ENCODE measurements around the gene ZSWIM7. TPM values are rescaled to one million over a fixed set of nuclear protein-coding genes. Genes with fewer than 3 reads are reported as not detected.

ZSWIM7 gene
- total RNA-seq, 2 experiments from 2014 or later = 27.2 to 33.2 TPM

DNA sequence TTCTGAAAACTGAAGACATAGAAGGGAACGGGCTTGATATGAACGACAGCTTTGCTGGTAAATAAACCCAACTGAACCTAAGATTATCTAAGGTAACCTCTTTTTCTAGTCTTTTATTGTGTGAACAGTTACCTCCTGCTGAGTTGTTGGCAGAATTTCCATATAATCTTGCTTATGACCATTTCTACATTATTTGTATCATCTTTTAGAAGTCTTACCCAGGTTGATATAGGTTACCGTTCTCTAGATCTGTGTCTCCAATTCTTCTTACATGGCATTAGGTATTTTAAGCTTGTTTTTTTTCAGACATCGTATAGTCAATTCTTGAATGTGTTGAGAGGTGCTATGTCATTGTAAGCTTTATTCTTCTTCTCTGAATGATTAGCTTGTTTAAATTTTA lies 24.4 kb upstream of the ZSWIM7 start:
- Histone ChIP-seq H3K4me2 (ENCODE audit: low read length) (no peak overlapping the region), H3K4me3 (ENCODE audit: low read depth, low read length, poor library complexity, severe bottlenecking) (no peak overlapping the region), H3K36me3 (ENCODE audit: insufficient read depth, low read length) (peaks cover 98% of the 10 kb centered on the region), H4K20me1 (ENCODE audit: insufficient read depth, low read length) (0 out of 2 replicates have a peak, but pooled peaks cover 3% of the 10 kb centered on the region), H3K4me1 (ENCODE audit: insufficient read depth, low read length, poor library complexity, severe bottlenecking) (no peaks in the 10 kb centered on the region), H3K9me3 (ENCODE audit: low read length) (no peaks in the 10 kb centered on the region), H2AFZ (ENCODE audit: low read length) (no peak overlapping the region), H3K27ac (ENCODE audit: low read depth, low read length, poor library complexity, severe bottlenecking) (no peak overlapping the region), H3K9me2 (ENCODE audit: insufficient read depth, low read length) (no peaks in the 10 kb centered on the region), H3K79me2 (ENCODE audit: insufficient read depth, low read depth, low read length) (peaks cover 11% of the 10 kb centered on the region; the same call in 1 of the 2 replicates)
- intact Hi-C loops (cut with micrococcal nuclease; ENCODE audit: unreplicated experiment) = no loop called here
- no peak for TF ChIP-seq EZH2phosphoT487 (IDR thresholded peaks at IDR 0.05; ENCODE audit: borderline replicate concordance, low read depth, low read length)
- TF ChIP-seq, protein P1, sequence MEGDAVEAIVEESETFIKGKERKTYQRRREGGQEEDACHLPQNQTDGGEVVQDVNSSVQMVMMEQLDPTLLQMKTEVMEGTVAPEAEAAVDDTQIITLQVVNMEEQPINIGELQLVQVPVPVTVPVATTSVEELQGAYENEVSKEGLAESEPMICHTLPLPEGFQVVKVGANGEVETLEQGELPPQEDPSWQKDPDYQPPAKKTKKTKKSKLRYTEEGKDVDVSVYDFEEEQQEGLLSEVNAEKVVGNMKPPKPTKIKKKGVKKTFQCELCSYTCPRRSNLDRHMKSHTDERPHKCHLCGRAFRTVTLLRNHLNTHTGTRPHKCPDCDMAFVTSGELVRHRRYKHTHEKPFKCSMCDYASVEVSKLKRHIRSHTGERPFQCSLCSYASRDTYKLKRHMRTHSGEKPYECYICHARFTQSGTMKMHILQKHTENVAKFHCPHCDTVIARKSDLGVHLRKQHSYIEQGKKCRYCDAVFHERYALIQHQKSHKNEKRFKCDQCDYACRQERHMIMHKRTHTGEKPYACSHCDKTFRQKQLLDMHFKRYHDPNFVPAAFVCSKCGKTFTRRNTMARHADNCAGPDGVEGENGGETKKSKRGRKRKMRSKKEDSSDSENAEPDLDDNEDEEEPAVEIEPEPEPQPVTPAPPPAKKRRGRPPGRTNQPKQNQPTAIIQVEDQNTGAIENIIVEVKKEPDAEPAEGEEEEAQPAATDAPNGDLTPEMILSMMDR (conservative IDR thresholded peaks at IDR 0.05; ENCODE audit: low read length) = no peak
- DNase-seq (ENCODE audit: low spot score) = no peak
- CTCF ChIA-PET (ENCODE audit: unreplicated experiment) = no interaction called here
- BruUV-seq (replicated peaks) = no TSS peak
- POLR2A ChIA-PET = no interaction called here

- no TSS peak for BruUV-seq (replicated peaks)
- no peak overlapping the region for H3K27ac ChIP-seq (ENCODE audit: low read depth, low read length, poor library complexity, severe bottlenecking)
- H3K9me3 ChIP-seq (ENCODE audit: low read length) = no peaks in the 10 kb centered on the region
- ChIA-PET POLR2A (no interaction called here), CTCF (ENCODE audit: unreplicated experiment) (no interaction called here)
- no peak for TF ChIP-seq EZH2phosphoT487 (IDR thresholded peaks at IDR 0.05; ENCODE audit: borderline replicate concordance, low read depth, low read length)
- TF ChIP-seq, protein P1 (conservative IDR thresholded peaks at IDR 0.05; ENCODE audit: low read length) = no peak
- H3K4me2 ChIP-seq (ENCODE audit: low read length) = no peak overlapping the region
- H4K20me1 ChIP-seq (ENCODE audit: insufficient read depth, low read length) = 0 out of 2 replicates have a peak, but pooled peaks cover 7% of the 10 kb centered on the region
- no peak overlapping the region for H2AFZ ChIP-seq (ENCODE audit: low read length)
- H3K79me2 ChIP-seq (ENCODE audit: insufficient read depth, low read depth, low read length) = peaks cover 22% of the 10 kb centered on the region
- intact Hi-C loops (cut with micrococcal nuclease; ENCODE audit: unreplicated experiment) = no loop called here
- H3K9me2 ChIP-seq (ENCODE audit: insufficient read depth, low read length) = no peaks in the 10 kb centered on the region
- no peak for DNase-seq (ENCODE audit: low spot score)
- H3K4me1 ChIP-seq (ENCODE audit: insufficient read depth, low read length, poor library complexity, severe bottlenecking) = no peaks in the 10 kb centered on the region
- peaks cover 95% of the 10 kb centered on the region for H3K36me3 ChIP-seq (ENCODE audit: insufficient read depth, low read length)
- no peak overlapping the region for H3K4me3 ChIP-seq (ENCODE audit: low read depth, low read length, poor library complexity, severe bottlenecking)
Measured at GRCh38 chr17:16019347-16019746, 19.8 kb upstream of the ZSWIM7 start.

- Histone ChIP-seq H2AFZ (ENCODE audit: low read length) (no peak overlapping the region), H3K79me2 (ENCODE audit: insufficient read depth, low read depth, low read length) (peaks cover 20% of the 10 kb centered on the region), H3K4me2 (ENCODE audit: low read length) (no peak overlapping the region), H3K27ac (ENCODE audit: low read depth, low read length, poor library complexity, severe bottlenecking) (no peak overlapping the region), H3K4me1 (ENCODE audit: insufficient read depth, low read length, poor library complexity, severe bottlenecking) (no peaks in the 10 kb centered on the region), H3K36me3 (ENCODE audit: insufficient read depth, low read length) (peaks cover 90% of the 10 kb centered on the region), H3K9me2 (ENCODE audit: insufficient read depth, low read length) (no peaks in the 10 kb centered on the region), H3K4me3 (ENCODE audit: low read depth, low read length, poor library complexity, severe bottlenecking) (no peak overlapping the region), H4K20me1 (ENCODE audit: insufficient read depth, low read length) (0 out of 2 replicates have a peak, but pooled peaks cover 4% of the 10 kb centered on the region), H3K9me3 (ENCODE audit: low read length) (no peaks in the 10 kb centered on the region)
- POLR2A ChIA-PET = interaction anchor here (0.6 kb wide), 1 partner anchor 419 kb away, joined by 4 read pairs; no protein-coding TSS in a partner anchor
- TF ChIP-seq, protein P1 (conservative IDR thresholded peaks at IDR 0.05; ENCODE audit: low read length) = peak; percentile 43; the same call in 1 of the 2 replicates
- no peak for TF ChIP-seq EZH2phosphoT487 (IDR thresholded peaks at IDR 0.05; ENCODE audit: borderline replicate concordance, low read depth, low read length)
- DNase-seq (ENCODE audit: low spot score) = no peak
- intact Hi-C loops (cut with micrococcal nuclease; ENCODE audit: unreplicated experiment) = no loop called here
- BruUV-seq (replicated peaks) = TSS peak; percentile 4
- CTCF ChIA-PET (ENCODE audit: unreplicated experiment) = no interaction called here
Measured at GRCh38 chr17:16013943-16014407, 14.5 kb upstream of the ZSWIM7 start.
